AG04449 (cell line): ENCODE data around the gene PDE7B.
A peak's percentile ranks its signal among the peaks of the same experiment; 100 is the strongest.

Source experiments
- CTCF ChIA-PET: fragments of 350-600 bp; formaldehyde crosslinking; extraction: SDS; loops from one replicate; lab custom pipeline; 2021; ENCODE audit warnings: antibody characterized with exemption; lab: Yijun Ruan, JAX
- POLR2A ChIA-PET: fragments of 400-600, 350-600 bp; formaldehyde crosslinking; extraction: SDS; loops from one replicate; lab custom pipeline; 2020; ENCODE audit warnings: antibody characterized with exemption, inconsistent platforms; lab: Yijun Ruan, JAX
- DNase-seq: peaks from one replicate; pipeline ENCODE4 v3.0.0-alpha.2; 2010; ENCODE audit warnings: low read depth, low spot score
- H3K4me3 ChIP-seq: 2 replicates; pipeline ENCODE4 v1.5.1; 2011; ENCODE audit warnings: low read depth, mild to moderate bottlenecking, control low read depth, low read length
- TF ChIP-seq, protein P1 (sequence below): IDR thresholded peaks from one replicate; pipeline ENCODE4 v1.5.1; 2011; ENCODE audit warnings: mild to moderate bottlenecking, moderate library complexity, low read length, control low read depth, inconsistent platforms; ENCODE audit not compliant: insufficient read depth; ENCODE audit errors: missing control alignments

The PDE7B gene

DNA sequence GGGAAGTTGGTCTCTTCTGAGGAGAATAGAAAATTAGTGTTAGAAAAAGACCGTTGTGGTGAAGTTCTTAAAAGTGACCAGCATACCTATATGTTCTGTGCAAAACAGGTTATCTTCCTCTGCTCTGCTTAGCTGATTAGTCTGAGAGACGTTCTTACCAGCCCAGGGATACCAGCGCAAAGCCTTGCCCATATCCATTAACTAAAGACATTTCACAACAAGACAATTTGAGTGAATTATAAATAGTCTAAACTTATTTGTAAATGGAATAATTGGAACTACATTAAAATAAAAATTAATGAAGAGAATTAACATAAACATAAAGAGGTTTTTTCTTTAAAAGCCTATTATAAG, 144.0 kb downstream of the PDE7B start:
- TF ChIP-seq, protein P1, sequence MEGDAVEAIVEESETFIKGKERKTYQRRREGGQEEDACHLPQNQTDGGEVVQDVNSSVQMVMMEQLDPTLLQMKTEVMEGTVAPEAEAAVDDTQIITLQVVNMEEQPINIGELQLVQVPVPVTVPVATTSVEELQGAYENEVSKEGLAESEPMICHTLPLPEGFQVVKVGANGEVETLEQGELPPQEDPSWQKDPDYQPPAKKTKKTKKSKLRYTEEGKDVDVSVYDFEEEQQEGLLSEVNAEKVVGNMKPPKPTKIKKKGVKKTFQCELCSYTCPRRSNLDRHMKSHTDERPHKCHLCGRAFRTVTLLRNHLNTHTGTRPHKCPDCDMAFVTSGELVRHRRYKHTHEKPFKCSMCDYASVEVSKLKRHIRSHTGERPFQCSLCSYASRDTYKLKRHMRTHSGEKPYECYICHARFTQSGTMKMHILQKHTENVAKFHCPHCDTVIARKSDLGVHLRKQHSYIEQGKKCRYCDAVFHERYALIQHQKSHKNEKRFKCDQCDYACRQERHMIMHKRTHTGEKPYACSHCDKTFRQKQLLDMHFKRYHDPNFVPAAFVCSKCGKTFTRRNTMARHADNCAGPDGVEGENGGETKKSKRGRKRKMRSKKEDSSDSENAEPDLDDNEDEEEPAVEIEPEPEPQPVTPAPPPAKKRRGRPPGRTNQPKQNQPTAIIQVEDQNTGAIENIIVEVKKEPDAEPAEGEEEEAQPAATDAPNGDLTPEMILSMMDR, result no peak
- H3K4me3 ChIP-seq, result 0 out of 2 replicates have a peak overlapping the region, but pooled peaks have one; percentile 3
- POLR2A ChIA-PET, result no interaction called here
- DNase-seq, result no peak
- CTCF ChIA-PET, result interaction anchor here (1.6 kb wide), 1 partner anchor 231 kb away, joined by 4 read pairs; no protein-coding TSS in a partner anchor

DNA sequence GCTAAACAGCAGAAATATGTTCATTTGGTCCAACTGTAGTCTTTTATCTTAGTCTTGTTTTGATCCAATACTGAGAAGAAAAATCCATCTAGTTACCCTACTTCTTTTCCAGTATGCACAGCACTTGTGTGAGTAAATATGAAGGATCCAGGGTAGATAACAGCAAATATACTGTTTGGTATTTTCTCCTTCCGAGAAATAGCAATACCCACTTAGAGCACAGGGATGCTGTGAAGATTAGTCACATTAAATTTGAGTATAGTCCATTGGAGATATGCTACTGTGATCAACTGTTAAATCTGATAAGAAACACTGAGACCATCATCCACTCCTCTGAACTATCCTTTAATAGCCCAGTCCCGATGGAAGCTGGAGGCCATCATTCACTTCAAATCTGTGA, 145.2 kb downstream of the PDE7B start:
- TF ChIP-seq, protein P1, result no peak
- POLR2A ChIA-PET, result no interaction called here
- H3K4me3 ChIP-seq, result no peak overlapping the region
- CTCF ChIA-PET, result interaction anchor here (1.6 kb wide), 1 partner anchor 230 kb away, joined by 4 read pairs; no protein-coding TSS in a partner anchor
- DNase-seq, result no peak

DNA sequence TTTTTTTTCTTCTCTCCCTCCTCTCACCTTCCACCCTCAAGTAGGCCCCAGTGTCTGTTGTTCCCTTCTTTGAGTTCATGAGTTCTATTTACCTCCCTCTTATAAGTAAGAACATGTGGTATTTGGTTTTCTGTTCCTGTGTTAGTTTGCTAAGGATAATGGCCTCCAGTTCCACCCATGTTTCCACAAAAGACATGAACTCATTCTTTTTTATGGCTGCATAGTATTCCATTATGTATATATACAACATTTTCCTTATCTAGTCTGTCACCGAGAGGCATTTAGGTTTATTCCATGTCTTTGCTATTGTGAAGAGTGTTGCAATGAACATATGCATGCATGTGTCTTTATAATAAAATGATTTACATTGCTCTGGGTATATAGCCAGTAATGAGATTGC, 147.9 kb downstream of the PDE7B start:
- no peak for DNase-seq
- no peak overlapping the region for H3K4me3 ChIP-seq
- TF ChIP-seq, protein P1, result no peak
- ChIA-PET CTCF (no interaction called here), POLR2A (no interaction called here)

DNA sequence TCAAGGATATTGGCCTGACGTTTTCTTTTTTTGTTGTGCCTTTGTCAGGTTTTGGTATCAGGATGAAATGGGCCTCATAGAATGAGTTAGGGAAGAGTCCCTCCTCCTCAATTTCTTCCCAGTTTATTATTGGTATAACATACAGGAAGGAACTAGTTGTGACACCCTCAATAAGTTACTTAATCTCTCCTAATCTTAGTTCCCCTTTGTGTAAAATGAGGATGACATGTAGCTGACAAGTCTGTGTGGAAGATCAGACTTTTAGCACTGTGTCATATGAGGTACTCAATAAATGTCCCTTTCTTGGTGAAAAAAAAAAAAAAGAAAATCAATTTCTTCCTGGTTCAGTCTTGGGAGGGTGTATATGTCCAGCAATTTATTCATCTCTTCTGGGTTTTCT, 155.8 kb downstream of the PDE7B start:
- CTCF ChIA-PET, result no interaction called here
- POLR2A ChIA-PET, result no interaction called here
- no peak overlapping the region for H3K4me3 ChIP-seq
- TF ChIP-seq, protein P1, result no peak
- DNase-seq, result no peak

DNA sequence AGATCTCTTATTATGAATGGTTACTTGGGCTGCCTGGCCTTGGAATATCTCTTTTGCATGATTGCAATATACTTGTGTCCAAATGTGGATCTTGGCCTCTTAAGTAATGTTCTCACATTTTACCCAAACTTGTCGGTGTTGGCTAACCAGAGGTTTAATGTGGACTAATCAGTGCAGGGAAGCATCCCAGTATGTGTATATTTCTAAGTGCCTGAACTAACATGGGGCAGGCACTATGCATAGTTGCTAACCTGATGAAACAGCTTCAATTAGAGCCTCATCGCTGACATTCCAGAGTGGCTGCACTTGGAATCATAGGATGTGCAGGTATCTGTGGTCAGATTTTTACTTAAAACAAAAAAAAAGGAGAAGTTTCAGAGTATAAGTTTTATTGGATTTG, 160.0 kb downstream of the PDE7B start:
- ChIA-PET CTCF (no interaction called here), POLR2A (no interaction called here)
- TF ChIP-seq, protein P1, result no peak
- H3K4me3 ChIP-seq, result no peak overlapping the region
- DNase-seq, result no peak

DNA sequence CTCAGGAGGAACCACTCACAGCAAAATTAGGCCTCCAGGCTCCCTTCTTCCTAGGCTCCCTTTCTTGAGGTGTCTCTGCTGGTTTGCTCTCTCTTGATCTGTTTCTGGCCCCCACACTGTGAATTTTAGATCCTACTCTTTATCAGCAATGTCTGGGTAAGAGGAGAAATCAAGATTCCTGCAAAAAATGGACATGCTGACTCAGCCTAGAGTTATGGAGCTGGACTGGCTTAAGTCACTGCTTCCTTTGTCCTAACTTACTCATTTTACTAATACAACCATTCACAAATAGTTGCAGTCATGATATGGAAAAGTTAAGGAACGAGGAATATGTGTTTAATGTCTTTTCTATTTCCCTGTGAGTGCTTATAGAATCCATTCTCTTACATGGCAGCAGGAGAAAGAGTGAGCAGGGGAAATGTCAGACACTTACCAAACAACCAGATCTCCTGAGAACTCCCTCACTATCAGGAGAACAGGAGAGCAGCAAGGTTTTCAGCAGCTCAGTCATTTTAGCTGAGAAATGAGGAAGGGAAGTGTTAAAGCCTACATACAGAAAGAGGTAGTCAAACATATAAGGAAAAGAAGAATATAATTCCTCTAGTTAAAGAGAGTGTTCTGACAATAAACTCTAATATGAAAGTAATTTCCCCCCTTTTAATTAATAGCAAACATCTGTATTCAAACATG, 160.8 kb downstream of the PDE7B start:
- ChIA-PET POLR2A (no interaction called here), CTCF (interaction anchor here (1.1 kb wide), 1 partner anchor 19 kb away, joined by 3 read pairs; no protein-coding TSS in a partner anchor)
- no peak for DNase-seq
- TF ChIP-seq, protein P1, result no peak
- peak overlapping the region; percentile 43 for H3K4me3 ChIP-seq
